HEK293 (cell line): ENCODE results near the gene MTUS2.

ENCODE experiments used
- CTCF ChIA-PET: fragments of 350-600 bp; formaldehyde crosslinking; extraction: SDS; loops from one replicate; lab custom pipeline; 2021; ENCODE audit warnings: antibody characterized with exemption; lab: Yijun Ruan, JAX
- POLR2A ChIA-PET: fragments of 300-600 bp; formaldehyde crosslinking; extraction: SDS; loops from one replicate; lab custom pipeline; 2020; ENCODE audit warnings: antibody characterized with exemption, inconsistent platforms; lab: Yijun Ruan, JAX
- H3K27ac ChIP-seq: fragments of 200-500 bp; sonication (Bioruptor generic); 2 replicates; pipeline ENCODE4 v1.5.1; 2014; ENCODE audit warnings: low read depth, low read length, control low read depth, inconsistent platforms; ENCODE audit errors: extremely low read depth
- H3K36me3 ChIP-seq, 2 experiments: fragments of 200-500 bp in 1 of 2; sonication (Bioruptor generic) in 1 of 2; 1 replicate in 1 of 2; 2 replicates in 1 of 2; pipeline ENCODE4 v1.5.1; 2014 to 2017; ENCODE audit warnings: inconsistent platforms in 2 of 2, low read length in 2 of 2; ENCODE audit not compliant: control insufficient read depth in 2 of 2, insufficient read depth in 1 of 2
- H3K4me1 ChIP-seq: fragments of 200-500 bp; sonication (Bioruptor generic); 2 replicates; pipeline ENCODE4 v1.5.1; 2014; ENCODE audit warnings: mild to moderate bottlenecking, low read length, inconsistent platforms; ENCODE audit not compliant: control insufficient read depth, insufficient read depth
- H3K4me3 ChIP-seq: 2 replicates; pipeline ENCODE4 v1.5.1; 2011; ENCODE audit warnings: low read depth, mild to moderate bottlenecking, control low read depth, low read length, moderate library complexity
- H3K9me3 ChIP-seq: fragments of 200-500 bp; sonication (Bioruptor generic); 2 replicates; pipeline ENCODE4 v1.5.1; 2014; ENCODE audit warnings: low read depth, low read length, inconsistent platforms; ENCODE audit not compliant: control insufficient read depth, insufficient read depth
- BCL11A ChIP-seq: fragments of 450-650 bp; formaldehyde crosslinking; IDR thresholded peaks from 2 replicates; pipeline ENCODE4 v1.5.1; 2016; ENCODE audit warnings: low read depth, missing biosample characterization, missing genetic modification characterization
- HOXA7 ChIP-seq: sonication (generic); formaldehyde crosslinking; IDR thresholded peaks from 2 replicates; pipeline ENCODE4 v1.8.1; 2022; ENCODE audit warnings: missing genetic modification reagents, borderline replicate concordance
- HOXC10 ChIP-seq: sonication (generic); formaldehyde crosslinking; IDR thresholded peaks from 2 replicates; pipeline ENCODE4 v1.8.1; 2023; ENCODE audit warnings: mild to moderate bottlenecking, missing genetic modification reagents
- IKZF3 ChIP-seq: fragments of 450-650 bp; IDR thresholded peaks from 2 replicates; pipeline ENCODE4 v1.5.0; 2018; ENCODE audit warnings: missing biosample characterization, mild to moderate bottlenecking, missing genetic modification characterization, moderate library complexity
- RBAK ChIP-seq: fragments of 450-650 bp; formaldehyde crosslinking; IDR thresholded peaks from 2 replicates; pipeline ENCODE4 v1.5.1; 2016; ENCODE audit warnings: missing biosample characterization, missing genetic modification characterization
- SALL2 ChIP-seq: fragments of 450-650 bp; formaldehyde crosslinking; IDR thresholded peaks from 2 replicates; pipeline ENCODE4 v1.5.0; 2017; ENCODE audit warnings: missing biosample characterization, mild to moderate bottlenecking, missing genetic modification characterization, borderline replicate concordance
- SP2 ChIP-seq: fragments of 450-650 bp; formaldehyde crosslinking; IDR thresholded peaks from 2 replicates; pipeline ENCODE4 v1.5.1; 2016; ENCODE audit warnings: missing biosample characterization, missing genetic modification characterization
- ZFP37 ChIP-seq: fragments of 450-650 bp; formaldehyde crosslinking; IDR thresholded peaks from 2 replicates; pipeline ENCODE4 v1.5.1; 2016; ENCODE audit warnings: missing biosample characterization, missing genetic modification characterization
- ZNF114 ChIP-seq: fragments of 450-650 bp; formaldehyde crosslinking; IDR thresholded peaks from 2 replicates; pipeline ENCODE4 v1.5.0; 2017; ENCODE audit warnings: missing biosample characterization, missing genetic modification characterization
- ZNF2 ChIP-seq: fragments of 450-650 bp; formaldehyde crosslinking; IDR thresholded peaks from 2 replicates; pipeline ENCODE4 v1.5.1; 2016; ENCODE audit warnings: missing biosample characterization, missing genetic modification characterization
- ZNF214 ChIP-seq: fragments of 450-650 bp; formaldehyde crosslinking; IDR thresholded peaks from 2 replicates; pipeline ENCODE4 v1.5.1; 2017; ENCODE audit warnings: missing biosample characterization, mild to moderate bottlenecking, missing genetic modification characterization, borderline replicate concordance
- ZNF23 ChIP-seq: fragments of 450-650 bp; formaldehyde crosslinking; IDR thresholded peaks from 2 replicates; pipeline ENCODE4 v1.5.1; 2016; ENCODE audit warnings: missing biosample characterization, missing genetic modification characterization, borderline replicate concordance
- ZNF24 ChIP-seq: fragments of 450-650 bp; formaldehyde crosslinking; IDR thresholded peaks from 2 replicates; pipeline ENCODE4 v1.5.1; 2016; ENCODE audit warnings: missing biosample characterization, missing genetic modification characterization
- ZNF335 ChIP-seq: fragments of 450-650 bp; formaldehyde crosslinking; conservative IDR thresholded peaks from 2 replicates; pipeline ENCODE4 v1.5.1; 2016; ENCODE audit warnings: missing biosample characterization, missing genetic modification characterization
- ZNF404 ChIP-seq: fragments of 450-650 bp; formaldehyde crosslinking; IDR thresholded peaks from 2 replicates; pipeline ENCODE4 v1.5.1; 2017; ENCODE audit warnings: missing biosample characterization, missing genetic modification characterization
- ZNF433 ChIP-seq: fragments of 450-650 bp; formaldehyde crosslinking; IDR thresholded peaks from 2 replicates; pipeline ENCODE4 v1.5.1; 2016; ENCODE audit warnings: missing biosample characterization, missing genetic modification characterization, low read depth
- ZNF521 ChIP-seq: fragments of 450-650 bp; formaldehyde crosslinking; IDR thresholded peaks from 2 replicates; pipeline ENCODE4 v1.5.1; 2017; ENCODE audit warnings: missing biosample characterization, mild to moderate bottlenecking, missing genetic modification characterization
- ZNF658 ChIP-seq: fragments of 450-650 bp; formaldehyde crosslinking; IDR thresholded peaks from 2 replicates; pipeline ENCODE4; 2016; ENCODE audit warnings: missing biosample characterization, missing genetic modification characterization
- TF ChIP-seq, protein P1 (sequence below): fragments of 450-650 bp; formaldehyde crosslinking; IDR thresholded peaks from 2 replicates; pipeline ENCODE4 v1.5.1; 2016; ENCODE audit warnings: missing biosample characterization, missing genetic modification characterization, borderline replicate concordance
- TF ChIP-seq, protein P2 (sequence below): fragments of 450-650 bp; IDR thresholded peaks from 2 replicates; pipeline ENCODE4 v1.5.1; 2018; ENCODE audit warnings: missing biosample characterization, missing genetic modification characterization
- TF ChIP-seq, protein P3 (sequence below): fragments of 450-650 bp; formaldehyde crosslinking; conservative IDR thresholded peaks from 2 replicates; pipeline ENCODE4 v1.5.1; 2016; ENCODE audit warnings: low read depth, missing biosample characterization, missing genetic modification characterization

The MTUS2 gene

DNA sequence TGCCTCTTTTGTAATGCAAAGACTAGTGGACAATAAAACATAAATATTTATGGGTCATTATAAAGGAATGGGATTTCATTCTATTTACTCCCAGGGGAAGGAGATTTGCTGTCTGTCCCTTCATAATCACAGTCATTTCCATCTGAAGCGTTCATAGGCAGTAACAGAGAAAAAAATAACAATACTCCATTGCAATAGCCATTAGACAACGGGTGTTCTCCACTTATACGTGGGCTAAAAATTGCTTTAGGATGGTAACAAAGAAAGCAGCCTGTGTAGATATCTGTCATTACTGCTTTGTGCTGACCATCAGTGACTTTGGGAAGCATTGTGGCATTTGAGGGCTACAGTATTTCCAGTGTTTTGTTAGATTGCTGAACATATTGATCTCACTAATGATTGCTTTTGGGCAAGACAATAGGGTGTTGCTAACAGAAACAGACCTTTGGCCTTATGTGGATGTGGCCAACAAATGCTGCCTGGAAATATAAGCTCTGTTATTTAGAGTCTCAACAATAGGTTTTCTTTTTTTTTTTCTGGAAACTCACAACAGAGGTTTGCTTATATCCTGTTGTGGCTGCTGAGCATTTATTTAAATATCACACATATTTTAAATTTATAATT is 355.2 kb downstream of the MTUS2 start (continued):
- TF ChIP-seq, protein P1, sequence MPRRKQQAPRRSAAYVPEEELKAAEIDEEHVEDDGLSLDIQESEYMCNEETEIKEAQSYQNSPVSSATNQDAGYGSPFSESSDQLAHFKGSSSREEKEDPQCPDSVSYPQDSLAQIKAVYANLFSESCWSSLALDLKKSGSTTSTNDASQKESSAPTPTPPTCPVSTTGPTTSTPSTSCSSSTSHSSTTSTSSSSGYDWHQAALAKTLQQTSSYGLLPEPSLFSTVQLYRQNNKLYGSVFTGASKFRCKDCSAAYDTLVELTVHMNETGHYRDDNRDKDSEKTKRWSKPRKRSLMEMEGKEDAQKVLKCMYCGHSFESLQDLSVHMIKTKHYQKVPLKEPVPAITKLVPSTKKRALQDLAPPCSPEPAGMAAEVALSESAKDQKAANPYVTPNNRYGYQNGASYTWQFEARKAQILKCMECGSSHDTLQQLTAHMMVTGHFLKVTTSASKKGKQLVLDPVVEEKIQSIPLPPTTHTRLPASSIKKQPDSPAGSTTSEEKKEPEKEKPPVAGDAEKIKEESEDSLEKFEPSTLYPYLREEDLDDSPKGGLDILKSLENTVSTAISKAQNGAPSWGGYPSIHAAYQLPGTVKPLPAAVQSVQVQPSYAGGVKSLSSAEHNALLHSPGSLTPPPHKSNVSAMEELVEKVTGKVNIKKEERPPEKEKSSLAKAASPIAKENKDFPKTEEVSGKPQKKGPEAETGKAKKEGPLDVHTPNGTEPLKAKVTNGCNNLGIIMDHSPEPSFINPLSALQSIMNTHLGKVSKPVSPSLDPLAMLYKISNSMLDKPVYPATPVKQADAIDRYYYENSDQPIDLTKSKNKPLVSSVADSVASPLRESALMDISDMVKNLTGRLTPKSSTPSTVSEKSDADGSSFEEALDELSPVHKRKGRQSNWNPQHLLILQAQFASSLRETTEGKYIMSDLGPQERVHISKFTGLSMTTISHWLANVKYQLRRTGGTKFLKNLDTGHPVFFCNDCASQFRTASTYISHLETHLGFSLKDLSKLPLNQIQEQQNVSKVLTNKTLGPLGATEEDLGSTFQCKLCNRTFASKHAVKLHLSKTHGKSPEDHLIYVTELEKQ, result no peak
- TF ChIP-seq ZNF521, result no peak
- TF ChIP-seq, protein P2, sequence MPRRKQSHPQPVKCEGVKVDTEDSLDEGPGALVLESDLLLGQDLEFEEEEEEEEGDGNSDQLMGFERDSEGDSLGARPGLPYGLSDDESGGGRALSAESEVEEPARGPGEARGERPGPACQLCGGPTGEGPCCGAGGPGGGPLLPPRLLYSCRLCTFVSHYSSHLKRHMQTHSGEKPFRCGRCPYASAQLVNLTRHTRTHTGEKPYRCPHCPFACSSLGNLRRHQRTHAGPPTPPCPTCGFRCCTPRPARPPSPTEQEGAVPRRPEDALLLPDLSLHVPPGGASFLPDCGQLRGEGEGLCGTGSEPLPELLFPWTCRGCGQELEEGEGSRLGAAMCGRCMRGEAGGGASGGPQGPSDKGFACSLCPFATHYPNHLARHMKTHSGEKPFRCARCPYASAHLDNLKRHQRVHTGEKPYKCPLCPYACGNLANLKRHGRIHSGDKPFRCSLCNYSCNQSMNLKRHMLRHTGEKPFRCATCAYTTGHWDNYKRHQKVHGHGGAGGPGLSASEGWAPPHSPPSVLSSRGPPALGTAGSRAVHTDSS (tag by site-specific recombination), result no peak

DNA sequence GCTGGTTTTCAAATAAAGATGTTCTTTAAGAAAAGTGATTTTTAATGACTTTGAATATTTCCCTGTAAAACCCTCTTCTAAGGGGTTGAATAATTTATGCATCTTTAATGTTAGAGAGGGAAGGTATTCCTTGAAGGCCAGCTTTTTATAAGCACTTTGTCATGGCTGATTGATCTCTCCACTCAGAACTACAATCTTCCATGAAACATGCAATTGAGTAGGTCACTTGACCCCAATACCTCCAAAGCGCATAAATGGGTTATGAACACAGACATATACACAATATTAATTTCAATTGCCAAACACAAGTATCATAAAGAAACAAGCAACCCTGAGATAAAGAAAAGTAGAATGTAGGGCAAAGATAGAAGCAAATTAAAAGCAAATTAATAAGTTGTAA is 359.9 kb downstream of the MTUS2 start:
- ChIA-PET POLR2A (no interaction called here), CTCF (no interaction called here)
- Histone ChIP-seq H3K4me3 (no peak overlapping the region), H3K4me1 (no peaks in the 10 kb centered on the region), H3K36me3 (no peaks in the 10 kb centered on the region), H3K27ac (no peak overlapping the region), H3K9me3 (no peaks in the 10 kb centered on the region)
- TF ChIP-seq ZNF23 (tag by site-specific recombination) (no peak), HOXC10 (CRISPR knock-in tag) (no peak), SP2 (no peak), HOXA7 (CRISPR knock-in tag) (no peak), SALL2 (tag by site-specific recombination) (no peak), ZNF404 (tag by site-specific recombination) (no peak), ZNF2 (no peak), IKZF3 (tag by site-specific recombination) (no peak), BCL11A (tag by site-specific recombination) (no peak), ZNF114 (tag by site-specific recombination) (no peak), ZNF433 (tag by site-specific recombination) (no peak), ZNF335 (tag by site-specific recombination) (no peak), RBAK (tag by site-specific recombination) (no peak), ZNF658 (tag by site-specific recombination) (no peak), ZNF214 (tag by site-specific recombination) (no peak), ZNF24 (no peak), ZFP37 (no peak)
- TF ChIP-seq, protein P3, sequence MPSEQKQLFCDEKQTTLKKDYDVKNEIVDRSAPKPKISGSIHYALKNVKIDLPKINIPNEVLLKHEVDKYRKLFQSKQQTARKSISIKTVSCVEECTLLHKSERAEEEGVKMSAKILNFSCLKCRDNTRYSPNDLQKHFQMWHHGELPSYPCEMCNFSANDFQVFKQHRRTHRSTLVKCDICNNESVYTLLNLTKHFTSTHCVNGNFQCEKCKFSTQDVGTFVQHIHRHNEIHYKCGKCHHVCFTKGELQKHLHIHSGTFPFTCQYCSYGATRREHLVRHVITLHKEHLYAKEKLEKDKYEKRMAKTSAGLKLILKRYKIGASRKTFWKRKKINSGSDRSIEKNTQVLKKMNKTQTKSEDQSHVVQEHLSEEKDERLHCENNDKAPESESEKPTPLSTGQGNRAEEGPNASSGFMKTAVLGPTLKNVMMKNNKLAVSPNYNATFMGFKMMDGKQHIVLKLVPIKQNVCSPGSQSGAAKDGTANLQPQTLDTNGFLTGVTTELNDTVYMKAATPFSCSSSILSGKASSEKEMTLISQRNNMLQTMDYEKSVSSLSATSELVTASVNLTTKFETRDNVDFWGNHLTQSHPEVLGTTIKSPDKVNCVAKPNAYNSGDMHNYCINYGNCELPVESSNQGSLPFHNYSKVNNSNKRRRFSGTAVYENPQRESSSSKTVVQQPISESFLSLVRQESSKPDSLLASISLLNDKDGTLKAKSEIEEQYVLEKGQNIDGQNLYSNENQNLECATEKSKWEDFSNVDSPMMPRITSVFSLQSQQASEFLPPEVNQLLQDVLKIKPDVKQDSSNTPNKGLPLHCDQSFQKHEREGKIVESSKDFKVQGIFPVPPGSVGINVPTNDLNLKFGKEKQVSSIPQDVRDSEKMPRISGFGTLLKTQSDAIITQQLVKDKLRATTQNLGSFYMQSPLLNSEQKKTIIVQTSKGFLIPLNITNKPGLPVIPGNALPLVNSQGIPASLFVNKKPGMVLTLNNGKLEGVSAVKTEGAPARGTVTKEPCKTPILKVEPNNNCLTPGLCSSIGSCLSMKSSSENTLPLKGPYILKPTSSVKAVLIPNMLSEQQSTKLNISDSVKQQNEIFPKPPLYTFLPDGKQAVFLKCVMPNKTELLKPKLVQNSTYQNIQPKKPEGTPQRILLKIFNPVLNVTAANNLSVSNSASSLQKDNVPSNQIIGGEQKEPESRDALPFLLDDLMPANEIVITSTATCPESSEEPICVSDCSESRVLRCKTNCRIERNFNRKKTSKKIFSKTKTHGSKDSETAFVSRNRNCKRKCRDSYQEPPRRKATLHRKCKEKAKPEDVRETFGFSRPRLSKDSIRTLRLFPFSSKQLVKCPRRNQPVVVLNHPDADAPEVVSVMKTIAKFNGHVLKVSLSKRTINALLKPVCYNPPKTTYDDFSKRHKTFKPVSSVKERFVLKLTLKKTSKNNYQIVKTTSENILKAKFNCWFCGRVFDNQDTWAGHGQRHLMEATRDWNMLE (tag by site-specific recombination), result no peak
- TF ChIP-seq, protein P1, result no peak
